Immature natural killer cell (primary cell): Measurements from ENCODE around the gene OR6B2. TPM values are rescaled to one million over a fixed set of nuclear protein-coding genes. Genes with fewer than 3 reads are reported as not detected.

Experiments
- DNase-seq, 3 donors: peaks; one replicate each; pipeline ENCODE4 v3.0.0; 2022; ENCODE audit warnings: mixed read lengths in 1 of 3
- H3K27ac Mint-ChIP-seq, 6 donors: one replicate each; pipeline ENCODE4 v1.8.0; 2020; ENCODE audit warnings: mixed read lengths in 6 of 6, mild to moderate bottlenecking in 5 of 6, inconsistent platforms in 4 of 6, moderate library complexity in 3 of 6
- H3K27me3 Mint-ChIP-seq, 3 donors: one replicate each; pipeline ENCODE4 v1.8.0; 2020 to 2021; ENCODE audit warnings: low read depth in 3 of 3, mild to moderate bottlenecking in 3 of 3, mixed read lengths in 3 of 3, moderate library complexity in 3 of 3, inconsistent platforms in 1 of 3
- H3K36me3 Mint-ChIP-seq, 3 donors: one replicate each; pipeline ENCODE4 v1.8.0; 2020; ENCODE audit warnings: mixed read lengths in 3 of 3, inconsistent platforms in 2 of 3, mild to moderate bottlenecking in 2 of 3
- H3K4me1 Mint-ChIP-seq, 2 donors: one replicate each; pipeline ENCODE4 v1.8.0; 2020; ENCODE audit warnings: inconsistent platforms in 2 of 2, mild to moderate bottlenecking in 2 of 2, mixed read lengths in 2 of 2, moderate library complexity in 1 of 2
- H3K4me3 Mint-ChIP-seq, 5 donors: one replicate each; pipeline ENCODE4 v1.8.0; 2020; ENCODE audit warnings: mild to moderate bottlenecking in 5 of 5, mixed read lengths in 5 of 5, inconsistent platforms in 3 of 5, moderate library complexity in 3 of 5
- H3K9me3 Mint-ChIP-seq, 6 donors: one replicate each; pipeline ENCODE4 v1.8.0; 2020; ENCODE audit warnings: mild to moderate bottlenecking in 6 of 6, mixed read lengths in 6 of 6, inconsistent platforms in 4 of 6, moderate library complexity in 3 of 6
- polyA plus RNA-seq, 3 donors: library from polyadenylated mRNA; unstranded; fragments of 300-500 nt; fragmentation: Illumina TruSeq; gene quantifications; one replicate each; pipeline ENCODE4 v1.2.3, GENCODE V29; 2021

Gene OR6B2
- polyA plus RNA-seq, 3 donors from 2014 or later, result not detected

DNA sequence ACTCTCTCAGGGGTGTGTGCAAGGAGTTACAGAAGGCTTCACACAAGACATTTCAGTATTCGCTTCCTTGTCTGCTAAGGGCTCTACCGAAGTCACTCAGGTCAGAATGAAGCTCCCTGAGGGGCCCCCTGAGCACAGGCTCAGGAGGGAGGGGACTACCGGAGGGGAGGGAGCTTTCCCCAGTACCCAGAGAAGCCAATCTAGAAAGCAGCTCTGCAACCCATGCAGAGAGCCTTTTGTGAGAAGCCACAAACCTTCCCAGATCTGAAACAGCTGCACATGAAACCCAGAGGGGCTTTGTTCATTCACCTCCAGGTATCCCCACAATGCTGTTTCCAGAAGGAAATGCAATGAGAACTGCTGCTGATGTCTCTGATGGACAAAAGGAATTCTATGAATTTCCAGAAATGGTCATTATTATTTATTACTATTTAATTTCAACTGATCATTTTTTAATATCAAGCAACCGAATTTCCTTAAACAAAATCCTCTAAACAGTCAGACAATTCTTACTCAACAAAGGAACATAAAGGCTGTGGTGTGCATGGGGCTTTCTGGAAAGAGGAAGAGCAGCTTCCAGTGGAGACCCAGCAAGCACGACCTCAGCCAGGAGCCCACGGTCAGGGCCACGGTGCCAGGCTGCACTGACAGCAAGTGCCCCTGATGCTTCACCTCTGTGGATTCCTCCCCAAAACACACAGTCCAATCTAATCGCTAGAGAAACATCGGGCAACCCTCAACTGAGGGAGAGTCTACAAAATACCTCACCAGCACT is 47.0 kb downstream of the OR6B2 start:
- peaks cover 9 to 21% of the 10 kb centered on the region in 2 donors for H3K4me1 Mint-ChIP-seq
- DNase-seq, result no peak
- no peaks in the 10 kb centered on the region for H3K9me3 Mint-ChIP-seq
- H3K27me3 Mint-ChIP-seq, result peaks cover 0 to 6% (median 2%) of the 10 kb centered on the region in 3 donors
- peaks cover 24 to 34% (median 27%) of the 10 kb centered on the region in 3 donors for H3K36me3 Mint-ChIP-seq
- peak overlapping the region in 2 of 6 donors; percentile 55 to 64 for H3K27ac Mint-ChIP-seq
- peak overlapping the region in 4 of 5 donors; percentile 18 to 53 (median 30) for H3K4me3 Mint-ChIP-seq

Other genes with a start within 250 kb of the OR6B2 start
- gene NDUFA10, start 5.1 kb downstream of the OR6B2 start, polyA plus RNA-seq, result 100 to 1,000 TPM; 121 to 165 (median 135) TPM
- not detected for gene OR6B3, start 23.1 kb upstream of the OR6B2 start, polyA plus RNA-seq
- 100 to 1,000 TPM; 294 to 465 (median 356) TPM for gene COPS9, start 105.9 kb upstream of the OR6B2 start, polyA plus RNA-seq
- not detected for gene OTOS, start 110.2 kb upstream of the OR6B2 start, polyA plus RNA-seq